ENCODE data around the gene OR2T12.
A peak's percentile ranks its signal among the peaks of the same experiment; 100 is the strongest.

OR2T12 gene

DNA sequence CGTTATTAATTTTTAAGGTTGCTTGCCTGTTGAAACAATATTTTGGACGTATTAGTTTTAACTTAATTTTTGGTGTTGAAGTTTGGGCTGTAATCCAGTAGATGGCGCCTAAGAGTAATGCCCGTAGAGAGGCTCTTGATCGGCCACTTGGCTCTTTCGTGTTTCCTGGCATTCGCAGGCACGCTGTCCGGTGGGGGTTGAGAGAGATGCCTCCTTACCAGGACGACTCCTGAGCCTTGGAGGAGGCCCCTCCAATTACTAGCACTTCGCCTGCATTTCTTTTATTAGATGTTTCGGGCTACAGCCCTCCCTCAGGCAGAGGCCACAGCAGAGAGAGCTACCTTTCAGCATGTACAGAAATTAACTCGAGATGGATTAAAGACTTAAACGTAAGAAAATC, 60.0 kb downstream of the OR2T12 start:
- no peaks in the 10 kb centered on the region for H3K4me1 Mint-ChIP-seq
- no peak overlapping the region for H3K27ac Mint-ChIP-seq
- H3K9me3 Mint-ChIP-seq: peaks cover 45% of the 10 kb centered on the region

More for the DNA sequence above, 60.0 kb downstream of the OR2T12 start:
- no peak overlapping the region for H3K4me3 Mint-ChIP-seq
- peak in 2 of 3 experiments; percentile 17 to 43 for TF ChIP-seq CTCF (IDR thresholded peaks at IDR 0.05; ENCODE audit: unreplicated experiment in 3 of 3)
- no peaks in the 10 kb centered on the region for H3K27me3 Mint-ChIP-seq (ENCODE audit: low read depth)
- H3K36me3 Mint-ChIP-seq (ENCODE audit: low read depth): no peaks in the 10 kb centered on the region
